ENCODE measurements around the gene DEFB108B.
"Not testable (repeated sequence)": the region's sequence is repeated elsewhere in the genome, so short reads cannot be mapped to it uniquely, and the experiment has no call there.

- not testable (repeated sequence) for TF ChIP-seq CTCF, POLR2A (IDR thresholded peaks at IDR 0.05)
These were observed 34.2 kb downstream of the DEFB108B start for GRCh38 chr11:71867209-71867608.
